Progenitor cell of endocrine pancreas (in vitro differentiated cells): ENCODE measurements around the gene CCDC178. TPM values are rescaled to one million over a fixed set of nuclear protein-coding genes. Genes with fewer than 3 reads are reported as not detected.

ENCODE experiments used
- DNase-seq: peaks from one replicate; pipeline ENCODE4 v3.0.0; 2021; ENCODE audit warnings: low spot score; ENCODE audit not compliant: unreplicated experiment
- H3K27ac Mint-ChIP-seq: 2 replicates; pipeline ENCODE4 v1.8.0; 2021; ENCODE audit warnings: mild to moderate bottlenecking, moderate library complexity, mixed read lengths
- H3K27me3 Mint-ChIP-seq: 2 replicates; pipeline ENCODE4 v1.8.0; 2021; ENCODE audit warnings: mixed read lengths
- H3K36me3 Mint-ChIP-seq: 2 replicates; pipeline ENCODE4 v1.8.0; 2022; ENCODE audit warnings: mixed read lengths; ENCODE audit not compliant: insufficient read depth
- H3K4me1 Mint-ChIP-seq: 2 replicates; pipeline ENCODE4 v1.8.0; 2021; ENCODE audit warnings: low read depth, mixed read lengths
- H3K4me3 Mint-ChIP-seq: 2 replicates; pipeline ENCODE4 v1.8.0; 2021; ENCODE audit warnings: low read depth, mild to moderate bottlenecking, moderate library complexity, mixed read lengths
- H3K9me3 Mint-ChIP-seq: 2 replicates; pipeline ENCODE4 v1.8.0; 2021; ENCODE audit warnings: low read depth, mixed read lengths
- total RNA-seq: library from RNA; stranded (reverse); gene quantifications from 2 replicates; pipeline ENCODE4 v1.2.1, GENCODE V29; 2021
- TF ChIP-seq, protein P1 (sequence below): fragments of 200-600 bp; sonication (generic); IDR thresholded peaks from one replicate; pipeline ENCODE4 v1.5.0; 2021; ENCODE audit warnings: antibody characterized with exemption, mild to moderate bottlenecking; ENCODE audit not compliant: unreplicated experiment

CCDC178 gene
- total RNA-seq, 1 donor from 2014 or later = not detected

DNA sequence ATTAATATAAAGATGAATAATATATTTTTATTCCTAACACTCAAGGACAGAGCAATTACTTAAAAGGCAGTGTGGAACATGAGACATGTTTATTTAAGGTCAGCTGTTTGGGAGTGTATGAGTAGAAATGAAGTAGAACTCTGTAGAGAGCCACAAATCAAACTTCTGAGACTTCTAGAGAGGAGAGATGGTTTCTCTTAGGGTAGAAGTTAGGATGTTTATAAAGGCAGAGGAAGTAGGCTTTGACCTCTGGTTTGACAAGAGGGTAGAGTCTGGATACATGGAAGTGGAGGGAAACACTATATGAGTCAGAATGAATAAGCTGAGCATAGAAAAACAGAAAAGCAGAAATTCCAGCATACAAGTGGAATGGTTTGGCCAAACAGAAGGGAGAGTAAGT, 405.6 kb downstream of the CCDC178 start:
- Mint-ChIP-seq H3K4me3 (no peak overlapping the region), H3K36me3 (no peaks in the 10 kb centered on the region), H3K27me3 (no peaks in the 10 kb centered on the region), H3K9me3 (peaks cover 13% of the 10 kb centered on the region), H3K27ac (no peak overlapping the region), H3K4me1 (peaks cover 4% of the 10 kb centered on the region)
- no peak for DNase-seq
- TF ChIP-seq, protein P1, sequence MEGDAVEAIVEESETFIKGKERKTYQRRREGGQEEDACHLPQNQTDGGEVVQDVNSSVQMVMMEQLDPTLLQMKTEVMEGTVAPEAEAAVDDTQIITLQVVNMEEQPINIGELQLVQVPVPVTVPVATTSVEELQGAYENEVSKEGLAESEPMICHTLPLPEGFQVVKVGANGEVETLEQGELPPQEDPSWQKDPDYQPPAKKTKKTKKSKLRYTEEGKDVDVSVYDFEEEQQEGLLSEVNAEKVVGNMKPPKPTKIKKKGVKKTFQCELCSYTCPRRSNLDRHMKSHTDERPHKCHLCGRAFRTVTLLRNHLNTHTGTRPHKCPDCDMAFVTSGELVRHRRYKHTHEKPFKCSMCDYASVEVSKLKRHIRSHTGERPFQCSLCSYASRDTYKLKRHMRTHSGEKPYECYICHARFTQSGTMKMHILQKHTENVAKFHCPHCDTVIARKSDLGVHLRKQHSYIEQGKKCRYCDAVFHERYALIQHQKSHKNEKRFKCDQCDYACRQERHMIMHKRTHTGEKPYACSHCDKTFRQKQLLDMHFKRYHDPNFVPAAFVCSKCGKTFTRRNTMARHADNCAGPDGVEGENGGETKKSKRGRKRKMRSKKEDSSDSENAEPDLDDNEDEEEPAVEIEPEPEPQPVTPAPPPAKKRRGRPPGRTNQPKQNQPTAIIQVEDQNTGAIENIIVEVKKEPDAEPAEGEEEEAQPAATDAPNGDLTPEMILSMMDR = no peak

DNA sequence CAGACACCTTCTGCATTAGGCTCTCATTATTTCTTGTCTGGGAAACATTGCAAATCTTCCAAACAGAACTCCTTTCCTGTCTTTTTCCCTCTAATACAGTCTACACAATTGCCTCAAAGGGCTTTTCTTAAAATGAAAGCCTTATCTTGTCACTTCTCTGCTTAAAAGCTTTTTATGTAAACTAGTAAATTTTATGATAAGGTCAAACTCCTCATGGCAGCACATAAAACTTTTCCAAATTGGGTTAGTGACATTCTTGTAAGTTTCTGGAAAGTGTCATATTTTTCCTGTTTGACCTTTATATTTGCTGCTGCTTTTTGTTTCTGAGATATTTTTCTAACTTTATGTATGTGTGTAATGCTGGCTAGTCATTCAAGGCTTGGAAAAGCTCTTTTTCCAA, 406.3 kb downstream of the CCDC178 start:
- no peaks in the 10 kb centered on the region for H3K36me3 Mint-ChIP-seq
- H3K4me3 Mint-ChIP-seq = no peak overlapping the region
- H3K4me1 Mint-ChIP-seq = peaks cover 4% of the 10 kb centered on the region
- H3K9me3 Mint-ChIP-seq = peaks cover 7% of the 10 kb centered on the region
- TF ChIP-seq, protein P1 = no peak
- H3K27me3 Mint-ChIP-seq = peaks cover 3% of the 10 kb centered on the region
- no peak overlapping the region for H3K27ac Mint-ChIP-seq
- DNase-seq = no peak

DNA sequence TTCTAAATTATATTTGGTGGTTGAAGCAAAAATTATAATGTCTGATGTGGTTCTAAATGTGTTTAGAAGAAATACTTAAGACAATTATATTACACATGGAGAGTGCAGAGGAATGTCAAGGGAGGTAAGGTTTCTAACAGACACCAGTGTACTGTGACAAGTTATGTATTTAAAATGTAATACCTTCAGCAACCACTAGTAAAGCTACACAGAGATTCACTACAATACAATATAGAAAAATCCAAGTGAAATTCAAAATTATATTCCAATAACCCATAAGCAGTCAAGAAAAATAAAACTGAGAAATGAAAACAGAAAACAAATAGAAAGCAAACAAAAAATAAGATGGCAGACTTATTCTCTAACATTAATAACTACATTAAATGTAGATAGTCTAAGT, 418.2 kb downstream of the CCDC178 start:
- H3K9me3 Mint-ChIP-seq = peaks cover 3% of the 10 kb centered on the region
- TF ChIP-seq, protein P1 = peak; percentile 41
- H3K27me3 Mint-ChIP-seq = peaks cover 17% of the 10 kb centered on the region
- no peak overlapping the region for H3K27ac Mint-ChIP-seq
- DNase-seq = no peak
- no peak overlapping the region for H3K4me3 Mint-ChIP-seq
- H3K4me1 Mint-ChIP-seq = no peaks in the 10 kb centered on the region
- no peaks in the 10 kb centered on the region for H3K36me3 Mint-ChIP-seq

DNA sequence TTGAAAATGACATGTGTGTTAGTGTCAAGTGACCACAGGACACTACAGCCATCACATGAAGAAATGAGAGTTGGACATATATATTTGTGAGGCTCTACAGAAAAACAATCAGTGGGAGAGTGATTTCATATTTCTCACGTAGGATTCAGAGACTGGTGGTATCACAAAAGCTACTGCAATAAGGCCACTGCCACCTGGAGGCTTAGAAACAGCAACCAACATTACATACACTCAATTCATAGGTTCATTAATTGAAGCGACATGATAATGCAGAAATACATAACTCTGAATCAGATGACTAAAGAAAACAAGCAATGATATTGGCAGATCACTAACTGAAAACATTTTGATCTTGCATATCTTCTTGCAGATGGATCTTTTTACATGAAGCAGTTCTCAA, 419.6 kb downstream of the CCDC178 start:
- H3K36me3 Mint-ChIP-seq = no peaks in the 10 kb centered on the region
- H3K27ac Mint-ChIP-seq = no peak overlapping the region
- H3K9me3 Mint-ChIP-seq = peaks cover 4% of the 10 kb centered on the region
- no peak overlapping the region for H3K4me3 Mint-ChIP-seq
- TF ChIP-seq, protein P1 = no peak
- no peaks in the 10 kb centered on the region for H3K4me1 Mint-ChIP-seq
- peaks cover 19% of the 10 kb centered on the region for H3K27me3 Mint-ChIP-seq
- no peak for DNase-seq

DNA sequence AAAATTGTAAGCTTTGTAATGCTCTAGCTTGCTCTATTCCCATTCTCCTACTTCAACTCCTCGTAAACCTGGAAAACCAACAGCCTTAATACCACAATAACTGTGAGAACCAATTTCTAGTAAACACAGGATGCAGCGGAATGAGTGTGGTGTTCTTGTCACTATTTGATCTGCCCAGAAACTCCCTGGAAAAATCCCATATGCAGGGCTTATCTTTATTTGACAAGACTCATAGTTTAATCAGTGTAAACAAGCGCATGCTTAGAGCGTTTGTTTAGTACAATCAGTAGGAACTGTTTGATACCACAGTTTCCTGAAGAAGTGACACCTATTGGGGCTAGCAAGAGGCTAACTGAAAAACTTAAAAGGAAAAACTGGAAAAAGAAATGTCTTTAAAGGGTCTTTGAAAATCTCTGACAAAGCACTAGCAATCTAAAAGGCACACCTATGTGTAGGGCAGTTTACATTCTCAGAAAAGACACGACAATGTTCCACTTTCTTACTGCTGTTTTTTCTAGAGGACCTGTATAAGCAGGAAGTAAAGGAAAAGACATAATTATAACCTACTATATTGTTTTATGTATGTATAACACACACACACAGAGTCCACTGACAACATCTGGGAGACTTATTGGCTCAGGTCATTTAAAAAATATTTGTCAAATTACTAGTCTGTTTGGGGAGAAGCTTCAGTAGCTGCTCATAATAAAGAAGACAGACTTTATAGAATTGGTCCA, 426.3 kb downstream of the CCDC178 start:
- DNase-seq = no peak
- no peak overlapping the region for H3K4me3 Mint-ChIP-seq
- H3K36me3 Mint-ChIP-seq = peaks cover 2% of the 10 kb centered on the region
- H3K27ac Mint-ChIP-seq = peak overlapping the region; percentile 14
- H3K27me3 Mint-ChIP-seq = peaks cover 28% of the 10 kb centered on the region
- H3K9me3 Mint-ChIP-seq = peaks cover 4% of the 10 kb centered on the region
- TF ChIP-seq, protein P1 = no peak
- H3K4me1 Mint-ChIP-seq = peaks cover 19% of the 10 kb centered on the region
